Smooth muscle cell (in vitro differentiated cells): ENCODE data around the gene PSD2. TPM values are rescaled to one million over a fixed set of nuclear protein-coding genes. Genes with fewer than 3 reads are reported as not detected.

Experiments
- DNase-seq: peaks from one replicate; lab custom pipeline; 2025; ENCODE audit not compliant: unreplicated experiment; lab: John Stamatoyannopoulos, UW
- H2AFZ ChIP-seq: fragments of 200-600 bp; sonication (generic); 2 replicates; pipeline ENCODE4 v1.6.0; 2016; ENCODE audit warnings: antibody characterized with exemption, low read depth, mild to moderate bottlenecking
- H3F3A ChIP-seq: fragments of 200-600 bp; sonication (generic); 2 replicates; pipeline ENCODE4 v1.6.0; 2017; ENCODE audit warnings: antibody characterized with exemption, low read depth
- H3K27ac ChIP-seq: fragments of 200-600 bp; sonication (generic); 2 replicates; pipeline ENCODE4 v1.5.1; 2016; ENCODE audit warnings: low read depth, mild to moderate bottlenecking
- H3K27me3 ChIP-seq: fragments of 200-600 bp; sonication (generic); 2 replicates; pipeline ENCODE4 v1.6.1; 2016; ENCODE audit warnings: low read depth, mild to moderate bottlenecking
- H3K36me3 ChIP-seq: fragments of 200-600 bp; sonication (generic); 2 replicates; pipeline ENCODE4 v1.5.1; 2016; ENCODE audit warnings: low read depth
- H3K4me1 ChIP-seq: fragments of 200-600 bp; sonication (generic); 2 replicates; pipeline ENCODE4 v1.5.1; 2016; ENCODE audit warnings: low read depth
- H3K4me2 ChIP-seq: fragments of 200-600 bp; sonication (generic); 2 replicates; pipeline ENCODE4 v1.6.0; 2016; ENCODE audit warnings: mild to moderate bottlenecking
- H3K4me3 ChIP-seq: fragments of 200-600 bp; sonication (generic); 2 replicates; pipeline ENCODE4 v1.5.1; 2016; ENCODE audit warnings: mild to moderate bottlenecking
- H3K79me2 ChIP-seq: fragments of 200-600 bp; sonication (generic); 2 replicates; pipeline ENCODE4 v1.6.0; 2016; ENCODE audit warnings: low read depth, mild to moderate bottlenecking
- H3K9ac ChIP-seq: fragments of 200-600 bp; sonication (generic); 2 replicates; pipeline ENCODE4 v1.6.0; 2016; ENCODE audit warnings: low read depth
- H3K9me3 ChIP-seq: fragments of 200-600 bp; sonication (generic); replicated peaks from 2 replicates; pipeline ENCODE4 v1.5.1; 2016; ENCODE audit warnings: low read depth
- H4K20me1 ChIP-seq: fragments of 200-600 bp; sonication (generic); 2 replicates; pipeline ENCODE4 v1.6.0; 2016; ENCODE audit warnings: low read depth
- CTCF ChIP-seq: fragments of 200-600 bp; sonication (generic); IDR thresholded peaks from 2 replicates; pipeline ENCODE4 v1.5.1; 2017; ENCODE audit warnings: borderline replicate concordance, mild to moderate bottlenecking, antibody characterized with exemption; ENCODE audit not compliant: insufficient read depth, poor library complexity, severe bottlenecking
- WGBS: methylation state at CpG from one replicate; pipeline ENCODE4 v1.1.7; 2016; ENCODE audit warnings: low lambda C conversion rate; 5-methylcytosine and 5-hydroxymethylcytosine counted together
- polyA plus RNA-seq: library from polyadenylated mRNA; unstranded; fragments of >200 nt; fragmentation: Nextera tagmentation; extraction: Ambion mirVana; gene quantifications from 2 replicates; pipeline ENCODE4 v1.2.1, GENCODE V29; 2016
- total RNA-seq: library from RNA; depleted of rRNA; stranded (reverse); fragments of >200 nt; gene quantifications from 2 replicates; pipeline ENCODE4 v1.2.3, GENCODE V29; 2014

PSD2 gene
- total and polyA plus RNA-seq, 2 experiments from 2014 or later: 0.54 to 0.81 TPM

GRCh38 chr5:139816566-139816965 lies 21.0 kb downstream of the PSD2 start:
- DNase-seq: no peak
- no peaks in the 10 kb centered on the region for H4K20me1 ChIP-seq
- TF ChIP-seq CTCF: no peak
- no peak overlapping the region for H3K27ac ChIP-seq
- no peaks in the 10 kb centered on the region for H3K4me1 ChIP-seq
- H3F3A ChIP-seq: no peaks in the 10 kb centered on the region
- H3K4me2 ChIP-seq: no peak overlapping the region
- no peak overlapping the region for H3K4me3 ChIP-seq
- H3K9me3 ChIP-seq: no peaks in the 10 kb centered on the region
- no peaks in the 10 kb centered on the region for H3K79me2 ChIP-seq
- H3K9ac ChIP-seq: no peak overlapping the region
- H2AFZ ChIP-seq: no peak overlapping the region
- H3K27me3 ChIP-seq: peaks cover 17% of the 10 kb centered on the region
- no peaks in the 10 kb centered on the region for H3K36me3 ChIP-seq
- 91% methylated on average over 12 of the region's 12 CpGs for WGBS

DNA sequence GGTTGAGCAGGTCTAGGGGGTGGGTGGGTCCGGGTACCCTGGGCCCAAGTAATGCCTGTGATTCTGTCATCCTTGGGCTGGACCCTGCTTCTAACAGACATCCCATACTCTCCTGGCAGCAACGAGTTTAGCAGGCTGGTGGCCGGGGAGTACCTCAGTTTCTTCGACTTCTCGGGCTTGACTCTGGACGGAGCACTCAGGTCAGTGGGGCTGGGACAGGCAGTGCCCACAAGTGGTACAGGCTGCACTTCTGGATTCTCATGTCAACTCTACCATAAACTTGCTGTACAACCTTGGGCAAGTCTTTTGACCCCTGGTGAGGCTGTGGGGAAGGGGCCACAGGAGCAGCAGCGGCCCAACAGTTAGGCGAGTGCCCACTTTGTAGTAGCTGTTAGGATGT lies 21.8 kb downstream of the PSD2 start:
- Histone ChIP-seq H3K9ac (no peak overlapping the region), H3K79me2 (no peaks in the 10 kb centered on the region), H3K27ac (no peak overlapping the region), H3K9me3 (no peaks in the 10 kb centered on the region), H3K4me1 (no peaks in the 10 kb centered on the region), H3K4me3 (no peak overlapping the region), H4K20me1 (no peaks in the 10 kb centered on the region), H3K4me2 (no peak overlapping the region), H3K27me3 (peaks cover 9% of the 10 kb centered on the region), H2AFZ (no peak overlapping the region), H3K36me3 (no peaks in the 10 kb centered on the region), H3F3A (no peaks in the 10 kb centered on the region)
- DNase-seq: no peak
- no peak for TF ChIP-seq CTCF
- WGBS: 92% methylated on average over 8 of the region's 8 CpGs

GRCh38 chr5:139817970-139818369 lies 22.4 kb downstream of the PSD2 start:
- Histone ChIP-seq H3F3A (no peaks in the 10 kb centered on the region), H3K9me3 (no peaks in the 10 kb centered on the region), H3K4me3 (no peak overlapping the region), H3K4me2 (no peak overlapping the region), H3K79me2 (no peaks in the 10 kb centered on the region), H3K36me3 (no peaks in the 10 kb centered on the region), H2AFZ (no peak overlapping the region), H3K9ac (no peak overlapping the region), H3K27me3 (peaks cover 9% of the 10 kb centered on the region), H3K4me1 (no peaks in the 10 kb centered on the region), H3K27ac (no peak overlapping the region), H4K20me1 (no peaks in the 10 kb centered on the region)
- no peak for DNase-seq
- TF ChIP-seq CTCF: no peak
- WGBS: 86% methylated on average over 3 of the region's 3 CpGs

- Histone ChIP-seq H3K4me3 (no peak overlapping the region), H3K27me3 (peaks cover 17% of the 10 kb centered on the region), H3K79me2 (no peaks in the 10 kb centered on the region), H3K36me3 (no peaks in the 10 kb centered on the region), H3K9me3 (no peaks in the 10 kb centered on the region), H3F3A (no peaks in the 10 kb centered on the region), H3K9ac (no peak overlapping the region), H3K4me2 (no peak overlapping the region), H3K27ac (no peak overlapping the region), H3K4me1 (no peaks in the 10 kb centered on the region), H4K20me1 (no peaks in the 10 kb centered on the region), H2AFZ (no peak overlapping the region)
- TF ChIP-seq CTCF: no peak
- DNase-seq: no peak
- WGBS: 67% methylated on average over 7 of the region's 7 CpGs
These were observed 24.5 kb downstream of the PSD2 start for GRCh38 chr5:139820130-139820529.
